IPS-11a (cell line): ENCODE measurements around the gene RUNX2.
"Not testable (repeated sequence)": the region's sequence is repeated elsewhere in the genome, so short reads cannot be mapped to it uniquely, and the experiment has no call there.

Experiments
- H3K4me3 ChIP-seq: one replicate; pipeline ENCODE4 v1.5.1; 2013; ENCODE audit warnings: low read depth, low read length, control low read depth

Gene RUNX2

GRCh38 chr6:45663251-45664221 lies 335.4 kb downstream of the RUNX2 start:
- H3K4me3 ChIP-seq = no peak overlapping the region

DNA sequence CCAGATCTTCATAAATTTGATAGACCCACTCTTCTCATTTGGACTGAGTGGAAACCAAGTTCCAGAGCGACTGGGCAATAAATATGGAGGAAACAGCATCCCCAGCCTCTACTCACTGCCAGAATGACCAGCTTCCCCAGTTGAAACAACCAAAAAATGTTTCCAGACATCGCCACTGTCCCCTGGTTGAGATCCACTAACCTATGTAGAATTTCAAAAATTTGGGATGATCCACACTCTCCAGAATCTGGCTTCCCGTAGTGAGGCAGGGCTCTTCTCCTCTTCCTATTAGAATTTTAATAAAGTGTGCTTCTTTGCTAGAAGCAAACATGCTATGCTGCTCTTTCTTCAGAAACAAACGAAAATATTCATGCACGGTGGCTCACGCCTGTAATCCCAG lies 336.6 kb downstream of the RUNX2 start:
- H3K4me3 ChIP-seq = no peak overlapping the region

DNA sequence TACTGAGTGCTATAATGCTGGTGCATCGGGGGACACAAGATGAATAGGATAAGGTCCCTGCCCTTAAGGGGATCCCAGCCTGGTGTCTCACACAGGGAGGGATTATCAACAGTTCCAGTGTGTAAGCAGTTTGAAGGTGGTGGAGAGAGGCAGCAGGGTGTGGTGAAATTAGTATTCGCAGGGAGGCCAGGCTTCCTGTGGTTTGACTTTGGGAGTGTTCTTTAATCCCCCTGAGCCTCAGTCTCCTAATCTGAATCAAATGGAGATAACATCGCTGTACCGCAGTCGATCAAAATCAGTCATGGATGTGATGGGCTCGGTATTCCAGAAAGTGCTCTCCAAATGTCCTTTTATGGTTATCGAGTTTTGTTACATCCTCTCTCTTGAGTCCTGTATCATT lies 337.7 kb downstream of the RUNX2 start:
- no peak overlapping the region for H3K4me3 ChIP-seq

GRCh38 chr6:45666846-45667245 lies 338.7 kb downstream of the RUNX2 start:
- H3K4me3 ChIP-seq = no peak overlapping the region

DNA sequence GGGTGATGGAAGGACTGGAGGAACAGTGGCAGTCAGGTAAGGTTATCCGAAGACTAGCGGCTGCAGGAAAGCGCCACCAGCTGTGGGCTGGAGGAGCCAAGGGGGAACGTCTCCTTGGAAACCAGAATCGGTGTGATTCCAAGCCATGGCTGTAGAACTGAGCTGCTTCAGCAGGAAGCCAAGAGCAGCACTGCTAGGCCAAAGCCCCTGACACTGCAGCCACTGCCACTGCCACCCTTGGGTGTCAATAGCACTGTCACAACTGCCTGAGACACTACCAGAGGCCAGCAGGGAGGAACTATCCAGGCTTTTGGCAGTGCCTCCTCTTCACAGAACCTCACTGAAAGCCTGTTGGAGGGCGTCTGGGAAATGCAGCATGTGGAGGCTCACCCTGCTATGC lies 339.2 kb downstream of the RUNX2 start:
- no peak overlapping the region for H3K4me3 ChIP-seq

DNA sequence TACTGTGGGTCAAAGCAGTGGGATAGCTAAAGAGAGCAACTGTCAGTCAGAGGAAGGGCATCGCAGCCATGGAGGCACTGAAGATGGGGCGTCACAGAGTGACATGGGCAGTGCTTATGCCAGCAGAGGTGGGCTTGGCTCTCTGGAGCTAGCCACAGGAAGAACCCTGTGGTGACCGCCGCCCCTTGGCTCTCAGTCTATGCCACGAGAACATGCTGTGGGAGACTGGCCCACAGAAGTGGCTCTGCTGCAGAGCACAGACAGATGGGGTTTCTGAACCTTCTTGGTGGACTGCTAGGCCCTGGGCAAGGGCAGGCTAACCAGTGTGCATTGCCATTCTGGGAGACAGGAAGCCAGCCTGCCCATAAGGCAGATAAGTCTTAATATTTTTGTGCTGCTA lies 339.6 kb downstream of the RUNX2 start:
- H3K4me3 ChIP-seq = no peak overlapping the region

DNA sequence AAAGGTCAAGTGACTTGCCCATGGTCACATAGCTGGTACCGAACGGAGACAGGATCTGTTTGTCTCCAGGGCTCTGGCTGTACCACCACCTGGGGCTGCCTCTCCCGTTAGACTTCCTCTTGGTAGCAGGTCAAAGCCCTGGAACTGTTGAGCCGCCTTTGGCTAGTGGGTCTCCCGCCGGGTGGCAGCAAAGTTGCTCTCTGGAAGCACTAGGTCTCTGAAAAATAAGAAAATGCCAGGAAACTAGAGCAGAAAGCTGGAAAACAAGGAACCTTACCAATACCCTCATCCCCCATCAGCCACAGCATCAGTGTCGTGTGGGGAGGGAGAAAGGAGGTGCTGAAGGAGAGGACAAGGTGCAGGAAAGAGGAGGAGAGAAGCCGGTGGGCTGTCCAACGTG lies 340.6 kb downstream of the RUNX2 start:
- H3K4me3 ChIP-seq = no peak overlapping the region

- H3K4me3 ChIP-seq = not testable (repeated sequence)
Measured at GRCh38 chr6:45673167-45673566, 345.0 kb downstream of the RUNX2 start.

DNA sequence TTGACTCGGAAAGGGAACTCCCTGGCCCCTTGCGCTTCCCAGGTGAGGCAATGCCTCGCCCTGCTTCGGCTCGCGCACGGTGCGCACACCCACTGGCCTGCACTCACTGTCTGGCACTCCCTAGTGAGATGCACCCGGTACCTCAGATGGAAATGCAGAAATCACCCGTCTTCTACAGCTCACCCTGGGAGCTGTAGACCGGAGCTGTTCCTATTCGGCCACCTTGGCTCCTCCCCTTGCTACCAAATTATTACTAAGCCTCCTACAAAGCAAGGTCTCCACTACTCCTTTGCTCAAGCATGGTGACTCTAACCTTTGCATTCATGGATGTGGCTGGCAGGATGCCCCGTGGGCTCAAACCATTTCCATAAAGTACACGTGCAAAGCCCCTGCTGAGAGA lies 347.0 kb downstream of the RUNX2 start:
- H3K4me3 ChIP-seq = not testable (repeated sequence)

- H3K4me3 ChIP-seq = no peak overlapping the region
Measured at GRCh38 chr6:45675634-45676033, 347.5 kb downstream of the RUNX2 start.

DNA sequence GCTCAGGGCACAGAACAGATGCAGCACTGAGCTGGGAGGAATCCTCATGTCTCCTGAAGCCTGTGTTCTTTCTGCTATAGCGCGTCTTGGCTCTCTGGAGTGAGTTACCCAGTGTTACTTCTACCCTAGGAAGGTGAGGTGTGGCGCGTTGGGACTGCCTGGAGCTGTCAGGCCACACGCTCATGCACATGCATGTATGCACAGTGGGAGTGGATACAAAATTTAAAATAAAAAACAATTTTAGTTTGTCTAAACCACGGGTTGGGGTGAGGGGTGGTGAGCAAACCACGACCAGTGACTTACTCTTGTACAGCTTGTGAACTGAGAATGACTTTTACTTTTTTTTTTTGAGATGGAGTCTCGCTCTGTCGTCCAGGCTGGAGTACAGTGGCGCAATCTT lies 348.2 kb downstream of the RUNX2 start:
- no peak overlapping the region for H3K4me3 ChIP-seq

DNA sequence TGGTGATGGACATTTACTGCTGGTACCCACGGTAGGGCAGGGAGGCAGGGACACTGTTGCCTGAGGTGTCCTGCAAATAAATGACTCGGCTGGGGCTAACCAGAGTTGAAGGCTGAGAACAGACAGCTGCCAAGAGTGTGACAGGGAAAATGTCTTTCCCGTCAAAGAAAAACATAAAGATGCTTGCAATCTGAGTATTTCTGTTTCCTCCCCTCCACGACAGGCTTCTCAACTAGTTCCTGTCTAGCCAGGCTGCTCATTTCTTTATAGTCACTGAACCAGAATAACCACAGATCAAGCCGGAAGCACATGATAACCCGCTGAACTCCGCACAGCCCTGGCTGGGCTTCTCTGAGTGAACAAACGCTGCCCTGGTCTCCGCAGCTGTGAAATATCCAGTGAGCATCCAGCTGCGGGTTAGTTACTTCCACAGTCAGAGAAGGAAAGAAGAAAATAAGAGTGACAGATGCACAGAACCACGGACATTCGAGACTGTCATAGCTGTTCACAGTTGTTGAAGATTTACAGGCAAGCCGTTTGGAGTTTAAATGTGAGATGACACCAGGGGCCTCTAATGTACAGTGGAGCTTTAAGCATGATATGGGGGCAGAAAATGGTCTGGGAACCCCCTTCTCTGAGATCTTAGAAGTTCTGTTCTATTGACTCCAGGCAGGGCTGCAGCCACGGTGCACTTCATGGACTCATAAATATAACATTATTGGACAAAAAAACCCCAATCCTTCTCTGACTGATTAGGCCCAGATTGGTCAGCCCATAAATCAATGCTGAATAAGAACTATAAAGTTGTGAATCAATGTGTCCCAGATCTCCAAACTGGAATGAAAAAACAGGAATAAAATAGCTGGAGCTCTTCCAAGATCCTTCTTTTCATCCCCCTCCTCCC lies 349.5 kb downstream of the RUNX2 start:
- H3K4me3 ChIP-seq = no peak overlapping the region

DNA sequence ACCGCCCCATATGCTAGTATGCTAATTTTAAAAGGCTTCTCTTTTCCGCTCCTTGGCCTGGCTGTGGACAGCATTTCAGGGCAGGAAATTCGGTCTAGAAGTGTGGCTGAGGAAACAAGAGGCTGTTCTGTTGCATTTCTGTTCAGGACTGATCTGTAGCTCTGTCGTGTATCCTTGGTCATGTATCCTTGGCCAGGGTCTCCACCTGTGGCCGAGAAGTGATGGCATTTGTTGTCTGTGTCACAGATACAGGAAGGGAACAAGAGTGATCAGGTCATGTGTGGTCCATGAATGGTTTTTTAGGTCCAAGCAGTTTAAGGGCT lies 350.1 kb downstream of the RUNX2 start:
- no peak overlapping the region for H3K4me3 ChIP-seq

DNA sequence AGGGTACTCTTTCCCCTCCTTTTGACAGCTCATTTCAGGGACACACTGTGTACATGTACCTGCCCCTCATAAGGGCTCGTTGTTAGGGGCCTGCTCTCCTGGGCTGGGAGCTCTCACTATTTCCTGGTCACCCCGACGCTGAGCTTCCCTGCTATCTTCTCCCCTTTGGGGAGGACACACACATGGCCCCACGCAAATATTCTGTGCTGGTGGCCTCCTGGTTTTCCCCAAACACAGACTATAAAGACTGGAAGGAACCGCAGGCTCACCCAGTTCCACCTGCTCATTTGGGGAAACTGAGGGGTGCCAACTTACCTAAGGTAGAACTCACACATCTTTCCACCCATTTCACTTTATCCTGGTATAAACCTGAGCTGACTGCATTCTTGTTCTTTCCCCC lies 351.0 kb downstream of the RUNX2 start:
- no peak overlapping the region for H3K4me3 ChIP-seq

DNA sequence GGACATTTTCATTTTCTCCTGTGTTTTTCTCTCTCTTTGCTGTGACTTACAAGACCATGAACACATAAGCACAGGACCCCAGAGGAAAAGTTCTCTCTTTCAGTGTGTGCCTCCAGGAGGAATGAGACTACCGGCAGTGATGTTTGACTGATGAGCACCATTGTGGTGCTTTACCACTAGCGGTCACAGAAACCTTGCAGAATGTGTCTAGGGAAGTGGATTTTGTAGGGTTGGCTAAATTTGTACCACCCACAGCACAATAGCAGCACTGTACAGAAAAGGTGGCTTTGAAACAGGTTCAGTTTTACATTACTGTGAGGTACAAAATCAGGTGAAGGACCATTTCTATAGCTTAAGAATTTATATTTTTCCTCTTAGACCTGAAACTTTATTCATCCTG lies 351.5 kb downstream of the RUNX2 start:
- H3K4me3 ChIP-seq = no peak overlapping the region

DNA sequence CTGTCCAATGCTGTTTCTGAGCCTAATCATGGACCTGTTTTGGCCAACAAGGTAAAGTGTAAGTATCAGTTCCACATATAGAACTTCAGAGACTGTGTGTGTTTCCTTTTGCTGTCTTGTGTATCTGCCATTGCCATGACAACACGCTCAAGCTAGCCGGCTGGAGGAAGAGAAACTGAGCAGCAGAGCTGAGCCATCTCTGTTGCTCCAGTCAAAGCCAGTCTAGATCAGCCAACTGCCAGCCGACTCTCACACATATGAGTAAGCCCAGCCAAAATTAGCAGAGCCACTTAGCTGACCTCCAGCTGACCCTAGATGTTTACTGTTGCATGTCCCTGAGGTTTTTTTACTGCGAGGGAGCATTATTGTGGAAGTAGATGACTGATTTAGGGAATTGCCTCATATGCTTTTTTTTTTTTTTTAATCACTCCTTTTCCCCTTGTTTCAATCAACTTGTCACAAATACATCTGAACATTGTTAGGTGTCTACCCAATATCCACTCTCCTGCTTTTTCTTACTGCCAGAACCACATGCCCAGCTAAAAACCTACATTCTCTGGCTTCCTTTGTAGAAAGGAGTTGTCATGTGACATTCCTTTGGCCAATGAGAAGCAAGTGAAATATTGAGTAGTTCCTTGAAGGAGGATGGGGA lies 353.9 kb downstream of the RUNX2 start:
- no peak overlapping the region for H3K4me3 ChIP-seq

- no peak overlapping the region for H3K4me3 ChIP-seq
Measured at GRCh38 chr6:45684476-45684875, 356.3 kb downstream of the RUNX2 start.

- no peak overlapping the region for H3K4me3 ChIP-seq
Measured at GRCh38 chr6:45685076-45685475, 356.9 kb downstream of the RUNX2 start.

- H3K4me3 ChIP-seq = no peak overlapping the region
Measured at GRCh38 chr6:45686841-45687569, 358.9 kb downstream of the RUNX2 start.

GRCh38 chr6:45687570-45687969 lies 359.4 kb downstream of the RUNX2 start:
- no peak overlapping the region for H3K4me3 ChIP-seq

- no peak overlapping the region for H3K4me3 ChIP-seq
Measured at GRCh38 chr6:45688180-45688579, 360.1 kb downstream of the RUNX2 start.
